ENCODE results near the gene PALM2AKAP2.
A peak's percentile ranks its signal among the peaks of the same experiment; 100 is the strongest.

Gene PALM2AKAP2

GRCh38 chr9:109739760-109740159, 40.2 kb upstream of the PALM2AKAP2 start:
- Mint-ChIP-seq H3K4me3 (no peak overlapping the region), H3K27me3 (ENCODE audit: low read depth) (peaks cover 3% of the 10 kb centered on the region), H3K4me1 (peaks cover 59% of the 10 kb centered on the region), H3K27ac (no peak overlapping the region), H3K9me3 (no peaks in the 10 kb centered on the region), H3K36me3 (ENCODE audit: low read depth) (no peaks in the 10 kb centered on the region)
- TF ChIP-seq, protein P1, sequence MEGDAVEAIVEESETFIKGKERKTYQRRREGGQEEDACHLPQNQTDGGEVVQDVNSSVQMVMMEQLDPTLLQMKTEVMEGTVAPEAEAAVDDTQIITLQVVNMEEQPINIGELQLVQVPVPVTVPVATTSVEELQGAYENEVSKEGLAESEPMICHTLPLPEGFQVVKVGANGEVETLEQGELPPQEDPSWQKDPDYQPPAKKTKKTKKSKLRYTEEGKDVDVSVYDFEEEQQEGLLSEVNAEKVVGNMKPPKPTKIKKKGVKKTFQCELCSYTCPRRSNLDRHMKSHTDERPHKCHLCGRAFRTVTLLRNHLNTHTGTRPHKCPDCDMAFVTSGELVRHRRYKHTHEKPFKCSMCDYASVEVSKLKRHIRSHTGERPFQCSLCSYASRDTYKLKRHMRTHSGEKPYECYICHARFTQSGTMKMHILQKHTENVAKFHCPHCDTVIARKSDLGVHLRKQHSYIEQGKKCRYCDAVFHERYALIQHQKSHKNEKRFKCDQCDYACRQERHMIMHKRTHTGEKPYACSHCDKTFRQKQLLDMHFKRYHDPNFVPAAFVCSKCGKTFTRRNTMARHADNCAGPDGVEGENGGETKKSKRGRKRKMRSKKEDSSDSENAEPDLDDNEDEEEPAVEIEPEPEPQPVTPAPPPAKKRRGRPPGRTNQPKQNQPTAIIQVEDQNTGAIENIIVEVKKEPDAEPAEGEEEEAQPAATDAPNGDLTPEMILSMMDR (IDR thresholded peaks at IDR 0.05; ENCODE audit: unreplicated experiment in 3 of 3), result no peak

GRCh38 chr9:109742776-109743348, 37.1 kb upstream of the PALM2AKAP2 start:
- Mint-ChIP-seq H3K4me3 (peak overlapping the region in 1 of 3 experiments; percentile 13), H3K9me3 (no peaks in the 10 kb centered on the region), H3K4me1 (peaks cover 53% of the 10 kb centered on the region), H3K36me3 (ENCODE audit: low read depth) (no peaks in the 10 kb centered on the region), H3K27me3 (ENCODE audit: low read depth) (peaks cover 5% of the 10 kb centered on the region), H3K27ac (peak overlapping the region; percentile 89 to 95 (median 90))
- TF ChIP-seq, protein P1 (IDR thresholded peaks at IDR 0.05; ENCODE audit: unreplicated experiment in 3 of 3), result no peak

DNA sequence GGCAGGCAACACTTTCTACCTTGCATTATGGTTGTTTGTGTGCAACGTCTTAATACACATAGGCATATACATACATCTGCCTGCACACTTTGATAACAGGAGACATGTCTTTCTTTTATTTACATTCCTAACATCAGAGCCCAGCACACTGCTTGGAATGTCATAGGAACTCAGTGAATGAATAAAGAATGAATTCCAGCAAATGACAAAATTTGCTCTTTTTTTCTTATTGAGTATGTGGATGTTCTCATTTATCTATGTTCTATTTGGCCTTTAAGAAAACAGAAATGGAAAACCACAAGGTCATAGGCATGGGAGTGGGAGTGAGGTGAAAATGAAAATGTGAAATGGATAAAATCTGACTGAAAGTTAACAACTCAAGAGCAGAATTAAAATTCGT, 36.3 kb upstream of the PALM2AKAP2 start:
- Mint-ChIP-seq H3K9me3 (no peaks in the 10 kb centered on the region), H3K27ac (peak overlapping the region in 2 of 3 experiments; percentile 2 to 61), H3K4me1 (peaks cover 46% of the 10 kb centered on the region), H3K36me3 (ENCODE audit: low read depth) (no peaks in the 10 kb centered on the region), H3K4me3 (no peak overlapping the region), H3K27me3 (ENCODE audit: low read depth) (peaks cover 5% of the 10 kb centered on the region)
- TF ChIP-seq, protein P1 (IDR thresholded peaks at IDR 0.05; ENCODE audit: unreplicated experiment in 3 of 3), result no peak

- Mint-ChIP-seq H3K9me3 (no peaks in the 10 kb centered on the region), H3K4me1 (peaks cover 48% of the 10 kb centered on the region), H3K27ac (peak overlapping the region; percentile 40 to 68 (median 57)), H3K27me3 (ENCODE audit: low read depth) (peaks cover 5% of the 10 kb centered on the region), H3K36me3 (ENCODE audit: low read depth) (no peaks in the 10 kb centered on the region), H3K4me3 (no peak overlapping the region)
- TF ChIP-seq, protein P1 (IDR thresholded peaks at IDR 0.05; ENCODE audit: unreplicated experiment in 3 of 3), result no peak
These were observed 34.4 kb upstream of the PALM2AKAP2 start for GRCh38 chr9:109745335-109746283.

- no peak overlapping the region for H3K4me3 Mint-ChIP-seq
- H3K9me3 Mint-ChIP-seq, result no peaks in the 10 kb centered on the region
- TF ChIP-seq, protein P1 (IDR thresholded peaks at IDR 0.05; ENCODE audit: unreplicated experiment in 3 of 3), result no peak
- H3K27ac Mint-ChIP-seq, result peak overlapping the region; percentile 56 to 77 (median 70)
- H3K4me1 Mint-ChIP-seq, result peaks cover 15% of the 10 kb centered on the region
- no peaks in the 10 kb centered on the region for H3K36me3 Mint-ChIP-seq (ENCODE audit: low read depth)
- H3K27me3 Mint-ChIP-seq (ENCODE audit: low read depth), result peaks cover 5% of the 10 kb centered on the region
These were observed 28.7 kb upstream of the PALM2AKAP2 start for GRCh38 chr9:109751253-109751652.

All from nephron (organoid).